Neutrophil (primary cell): ENCODE data around the gene ADRA1B.

Experiments
- H3K27ac ChIP-seq: fragments of 200-600 bp; sonication (generic); 2 replicates; pipeline ENCODE4 v1.5.1; 2016; ENCODE audit warnings: mild to moderate bottlenecking, moderate library complexity
- H3K27me3 ChIP-seq: fragments of 200-600 bp; sonication (generic); 2 replicates; pipeline ENCODE4 v1.6.0; 2016; ENCODE audit warnings: mild to moderate bottlenecking
- H3K36me3 ChIP-seq: fragments of 200-600 bp; sonication (generic); 2 replicates; pipeline ENCODE4 v1.5.1; 2017
- H3K4me1 ChIP-seq, 2 experiments: fragments of 200-600 bp in 1 of 2; sonication (generic) in 1 of 2; 1 replicate in 1 of 2; 2 replicates in 1 of 2; pipeline versions ENCODE4 v1.5.1 to v1.6.1; 2013 to 2016; ENCODE audit warnings: low read depth in 1 of 2, low read length in 1 of 2, mild to moderate bottlenecking in 1 of 2, moderate library complexity in 1 of 2; ENCODE audit not compliant: control insufficient read depth in 1 of 2, insufficient read depth in 1 of 2
- H3K4me3 ChIP-seq, 2 experiments: fragments of 200-600 bp in 1 of 2; sonication (generic) in 1 of 2; 1 replicate in 1 of 2; 2 replicates in 1 of 2; pipeline ENCODE4 v1.5.1; 2013 to 2016; ENCODE audit warnings: low read depth in 1 of 2, low read length in 1 of 2, mild to moderate bottlenecking in 1 of 2, moderate library complexity in 1 of 2
- H3K9me3 ChIP-seq: fragments of 200-600 bp; sonication (generic); 2 replicates; pipeline ENCODE4 v1.5.1; 2016
- TF ChIP-seq, protein P1 (sequence below): fragments of 200-600 bp; sonication (generic); IDR thresholded peaks from 2 replicates; pipeline ENCODE4 v1.5.1; 2016; ENCODE audit warnings: antibody characterized with exemption

The ADRA1B gene

DNA sequence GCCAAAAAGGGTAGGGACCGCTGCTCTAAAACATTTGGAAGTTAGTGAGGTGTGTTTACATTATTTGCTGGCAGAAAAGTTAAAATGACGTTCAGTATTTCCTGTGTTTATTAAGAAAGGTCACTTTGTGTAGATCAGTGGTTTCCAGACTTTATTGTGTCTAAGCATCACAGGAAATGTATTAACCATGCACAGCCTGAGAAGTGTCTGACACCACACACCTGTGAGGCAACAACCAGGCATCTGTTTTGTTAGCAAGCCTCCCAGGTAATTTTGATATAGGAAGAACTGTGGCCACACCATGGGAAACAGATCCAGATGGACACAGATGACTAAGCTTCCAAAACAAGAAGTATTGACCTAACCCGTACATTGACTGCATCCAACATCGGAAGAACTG, 104.7 kb downstream of the ADRA1B start:
- peaks cover 4% of the 10 kb centered on the region in 2 experiments for H3K4me1 ChIP-seq
- no peaks in the 10 kb centered on the region for H3K27me3 ChIP-seq
- peaks cover 30% of the 10 kb centered on the region for H3K36me3 ChIP-seq
- TF ChIP-seq, protein P1, sequence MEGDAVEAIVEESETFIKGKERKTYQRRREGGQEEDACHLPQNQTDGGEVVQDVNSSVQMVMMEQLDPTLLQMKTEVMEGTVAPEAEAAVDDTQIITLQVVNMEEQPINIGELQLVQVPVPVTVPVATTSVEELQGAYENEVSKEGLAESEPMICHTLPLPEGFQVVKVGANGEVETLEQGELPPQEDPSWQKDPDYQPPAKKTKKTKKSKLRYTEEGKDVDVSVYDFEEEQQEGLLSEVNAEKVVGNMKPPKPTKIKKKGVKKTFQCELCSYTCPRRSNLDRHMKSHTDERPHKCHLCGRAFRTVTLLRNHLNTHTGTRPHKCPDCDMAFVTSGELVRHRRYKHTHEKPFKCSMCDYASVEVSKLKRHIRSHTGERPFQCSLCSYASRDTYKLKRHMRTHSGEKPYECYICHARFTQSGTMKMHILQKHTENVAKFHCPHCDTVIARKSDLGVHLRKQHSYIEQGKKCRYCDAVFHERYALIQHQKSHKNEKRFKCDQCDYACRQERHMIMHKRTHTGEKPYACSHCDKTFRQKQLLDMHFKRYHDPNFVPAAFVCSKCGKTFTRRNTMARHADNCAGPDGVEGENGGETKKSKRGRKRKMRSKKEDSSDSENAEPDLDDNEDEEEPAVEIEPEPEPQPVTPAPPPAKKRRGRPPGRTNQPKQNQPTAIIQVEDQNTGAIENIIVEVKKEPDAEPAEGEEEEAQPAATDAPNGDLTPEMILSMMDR, result no peak
- H3K27ac ChIP-seq, result no peak overlapping the region
- H3K9me3 ChIP-seq, result no peaks in the 10 kb centered on the region
- no peak overlapping the region for H3K4me3 ChIP-seq

DNA sequence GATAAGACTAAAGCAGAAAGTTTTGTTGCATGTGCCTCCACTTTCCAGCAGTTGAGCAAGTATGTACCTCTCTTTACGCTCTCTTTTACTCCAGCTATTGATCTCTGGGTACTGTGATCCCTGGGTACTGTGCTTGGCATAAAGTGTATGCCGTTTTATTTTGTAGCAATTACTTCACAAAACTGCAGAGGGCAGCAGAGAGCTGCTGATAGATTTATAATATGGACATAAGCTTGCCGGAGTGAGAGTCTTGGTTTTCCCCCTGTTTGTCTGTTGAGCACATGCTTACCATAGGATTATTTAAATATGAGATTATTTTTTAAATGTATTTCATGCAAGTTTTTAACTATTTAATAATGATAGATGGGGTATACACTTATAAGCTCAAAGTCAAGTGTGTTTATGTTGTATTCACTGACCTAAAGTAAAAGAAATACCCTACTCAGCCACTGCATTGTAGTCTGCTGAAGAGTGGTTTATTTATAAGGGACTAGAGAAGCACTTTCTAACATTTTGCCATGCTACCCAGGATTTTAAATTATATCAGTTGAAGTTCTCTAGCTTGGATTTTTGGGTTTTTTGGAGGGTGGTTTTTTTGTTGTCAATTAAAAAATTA, 105.7 kb downstream of the ADRA1B start:
- Histone ChIP-seq H3K36me3 (peaks cover 23% of the 10 kb centered on the region), H3K4me3 (no peak overlapping the region), H3K27me3 (no peaks in the 10 kb centered on the region), H3K27ac (no peak overlapping the region), H3K4me1 (peaks cover 4% of the 10 kb centered on the region in 2 experiments), H3K9me3 (no peaks in the 10 kb centered on the region)
- TF ChIP-seq, protein P1, result peak; percentile 79
